CD4-positive, alpha-beta T cell (primary cell): Measurements from ENCODE around the gene PRDX1. TPM values are rescaled to one million over a fixed set of nuclear protein-coding genes. Genes with fewer than 3 reads are reported as not detected.

Source experiments
- ATAC-seq: fragments of 200-7000 bp; cut with Tn5 transposase; one replicate; pipeline ENCODE4 v1.10.0; 2022; ENCODE audit warnings: mild to moderate bottlenecking; ENCODE audit not compliant: poor library complexity
- CTCF ChIA-PET: fragments of 350-600 bp; sonication (Branson Sonifier 250); formaldehyde crosslinking; loops from one replicate; lab custom pipeline; 2021; ENCODE audit warnings: antibody characterized with exemption, inconsistent platforms; lab: Charles Lee
- POLR2A ChIA-PET: fragments of 350-600 bp; sonication (Branson Sonifier 250); formaldehyde crosslinking; loops from one replicate; lab custom pipeline; 2021; ENCODE audit warnings: antibody characterized with exemption, inconsistent platforms; lab: Charles Lee
- DNase-seq, 14 experiments: peaks; one replicate each; pipeline ENCODE4 v3.0.0-alpha.2; 2013 to 2020; ENCODE audit warnings: mixed read lengths in 2 of 14
- H3K27ac ChIP-seq, 2 donors: one replicate each; pipeline versions ENCODE4 v1.5.1 to v1.7.0; 2013; ENCODE audit warnings: low read length in 2 of 2, low read depth in 1 of 2, mild to moderate bottlenecking in 1 of 2
- H3K27me3 ChIP-seq, 2 experiments: 1 replicate in 1 of 2; 2 replicates in 1 of 2; pipeline versions ENCODE4 v1.6.1 to v1.7.0; 2013; ENCODE audit warnings: low read length in 2 of 2, control low read depth in 1 of 2, mild to moderate bottlenecking in 1 of 2, moderate library complexity in 1 of 2; ENCODE audit not compliant: insufficient read depth in 2 of 2, control insufficient read depth in 1 of 2
- H3K36me3 ChIP-seq: one replicate; pipeline ENCODE4 v1.6.1; 2013; ENCODE audit warnings: low read length, control low read depth; ENCODE audit not compliant: insufficient read depth
- H3K4me1 ChIP-seq: one replicate; pipeline ENCODE4 v1.6.1; 2013; ENCODE audit warnings: low read length, control low read depth; ENCODE audit not compliant: insufficient read depth
- H3K4me3 ChIP-seq: one replicate; pipeline ENCODE4 v1.5.1; 2013; ENCODE audit warnings: mild to moderate bottlenecking, low read length, moderate library complexity
- H3K9me3 ChIP-seq, 2 experiments: 1 replicate in 1 of 2; 2 replicates in 1 of 2; pipeline versions ENCODE4 v1.6.1 to v1.7.0; 2013; ENCODE audit warnings: low read length in 2 of 2, mild to moderate bottlenecking in 2 of 2, control low read depth in 1 of 2, moderate library complexity in 1 of 2; ENCODE audit not compliant: control insufficient read depth in 1 of 2, insufficient read depth in 1 of 2
- H3K27ac Mint-ChIP-seq: one replicate; pipeline ENCODE4 v1.8.0; 2020; ENCODE audit warnings: mixed read lengths
- H3K27me3 Mint-ChIP-seq: one replicate; pipeline ENCODE4 v1.8.0; 2021; ENCODE audit warnings: mixed read lengths
- H3K36me3 Mint-ChIP-seq: one replicate; pipeline ENCODE4 v1.8.0; 2021; ENCODE audit warnings: low read depth, mixed read lengths
- H3K4me1 Mint-ChIP-seq: one replicate; pipeline ENCODE4 v1.8.0; 2021; ENCODE audit warnings: low read depth, mixed read lengths
- H3K4me3 Mint-ChIP-seq: one replicate; pipeline ENCODE4 v1.8.0; 2020; ENCODE audit warnings: mild to moderate bottlenecking, mixed read lengths
- H3K9me3 Mint-ChIP-seq: one replicate; pipeline ENCODE4 v1.8.0; 2020; ENCODE audit warnings: mixed read lengths
- intact Hi-C, 2 experiments: fragments of 100-400 bp; cut with DNase I in 1 of 2; cut with micrococcal nuclease in 1 of 2; formaldehyde crosslinking; loops; one replicate each; pipeline versions ENCODE4 v1.15.1 to v1.9.0; 2023 to 2025; cut with DNase I, micrococcal nuclease
- total RNA-seq, 174 experiments: library from RNA in 2 of 174; stranded (reverse) in 2 of 174; gene quantifications; one replicate each; pipeline ENCODE4 v1.2.3 and lab custom pipeline; 2021 to 2026
- TF ChIP-seq, protein P1 (sequence below): fragments of 200-600 bp; IDR thresholded peaks from one replicate; pipeline ENCODE4 v1.8.0; 2022; ENCODE audit warnings: antibody characterized with exemption, mild to moderate bottlenecking

The PRDX1 gene
- total RNA-seq, 2 experiments from 2014 or later, result 18.1 to 24.1 TPM

GRCh38 chr1:45536886-45537285, 15.2 kb upstream of the PRDX1 start:
- Mint-ChIP-seq H3K9me3 (no peaks in the 10 kb centered on the region), H3K4me1 (no peaks in the 10 kb centered on the region), H3K36me3 (no peaks in the 10 kb centered on the region), H3K4me3 (no peak overlapping the region), H3K27ac (no peak overlapping the region), H3K27me3 (no peaks in the 10 kb centered on the region)
- Histone ChIP-seq H3K9me3 (no peaks in the 10 kb centered on the region), H3K4me3 (no peak overlapping the region), H3K27ac (no peak overlapping the region), H3K4me1 (no peaks in the 10 kb centered on the region), H3K36me3 (no peaks in the 10 kb centered on the region), H3K27me3 (no peaks in the 10 kb centered on the region)
- ATAC-seq (no peak), DNase-seq (no peak)
- intact Hi-C loops, result no loop called here
- TF ChIP-seq, protein P1, sequence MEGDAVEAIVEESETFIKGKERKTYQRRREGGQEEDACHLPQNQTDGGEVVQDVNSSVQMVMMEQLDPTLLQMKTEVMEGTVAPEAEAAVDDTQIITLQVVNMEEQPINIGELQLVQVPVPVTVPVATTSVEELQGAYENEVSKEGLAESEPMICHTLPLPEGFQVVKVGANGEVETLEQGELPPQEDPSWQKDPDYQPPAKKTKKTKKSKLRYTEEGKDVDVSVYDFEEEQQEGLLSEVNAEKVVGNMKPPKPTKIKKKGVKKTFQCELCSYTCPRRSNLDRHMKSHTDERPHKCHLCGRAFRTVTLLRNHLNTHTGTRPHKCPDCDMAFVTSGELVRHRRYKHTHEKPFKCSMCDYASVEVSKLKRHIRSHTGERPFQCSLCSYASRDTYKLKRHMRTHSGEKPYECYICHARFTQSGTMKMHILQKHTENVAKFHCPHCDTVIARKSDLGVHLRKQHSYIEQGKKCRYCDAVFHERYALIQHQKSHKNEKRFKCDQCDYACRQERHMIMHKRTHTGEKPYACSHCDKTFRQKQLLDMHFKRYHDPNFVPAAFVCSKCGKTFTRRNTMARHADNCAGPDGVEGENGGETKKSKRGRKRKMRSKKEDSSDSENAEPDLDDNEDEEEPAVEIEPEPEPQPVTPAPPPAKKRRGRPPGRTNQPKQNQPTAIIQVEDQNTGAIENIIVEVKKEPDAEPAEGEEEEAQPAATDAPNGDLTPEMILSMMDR, result no peak
- ChIA-PET POLR2A (interaction anchor here (1.7 kb wide), 1 partner anchor 15 kb away, joined by 5 read pairs; the partner anchor contains the start of gene PRDX1), CTCF (no interaction called here)

GRCh38 chr1:45535988-45536766, 14.5 kb upstream of the PRDX1 start:
- DNase-seq (no peak), ATAC-seq (no peak)
- POLR2A ChIA-PET, result interaction anchor here (1.7 kb wide), 1 partner anchor 14 kb away, joined by 5 read pairs; the partner anchor contains the start of gene PRDX1
- no peaks in the 10 kb centered on the region for H3K9me3 ChIP-seq
- intact Hi-C loops, result no loop called here
- no peak overlapping the region for H3K4me3 Mint-ChIP-seq
- TF ChIP-seq, protein P1, result no peak
- H3K36me3 Mint-ChIP-seq, result no peaks in the 10 kb centered on the region
- no peak overlapping the region for H3K27ac ChIP-seq
- no peak overlapping the region for H3K4me3 ChIP-seq
- no peaks in the 10 kb centered on the region for H3K27me3 ChIP-seq
- H3K36me3 ChIP-seq, result no peaks in the 10 kb centered on the region
- H3K4me1 ChIP-seq, result no peaks in the 10 kb centered on the region
- H3K4me1 Mint-ChIP-seq, result no peaks in the 10 kb centered on the region
- CTCF ChIA-PET, result no interaction called here
- H3K27me3 Mint-ChIP-seq, result no peaks in the 10 kb centered on the region
- H3K9me3 Mint-ChIP-seq, result no peaks in the 10 kb centered on the region
- no peak overlapping the region for H3K27ac Mint-ChIP-seq

GRCh38 chr1:45531873-45532272, 10.2 kb upstream of the PRDX1 start:
- CTCF ChIA-PET, result interaction anchor here (0.7 kb wide), 1 partner anchor 14 kb away, joined by 3 read pairs; no protein-coding TSS in a partner anchor
- Mint-ChIP-seq H3K27ac (no peak overlapping the region), H3K4me1 (no peaks in the 10 kb centered on the region), H3K4me3 (no peak overlapping the region), H3K9me3 (no peaks in the 10 kb centered on the region), H3K36me3 (no peaks in the 10 kb centered on the region), H3K27me3 (no peaks in the 10 kb centered on the region)
- intact Hi-C loops, result no loop called here
- Histone ChIP-seq H3K4me3 (no peak overlapping the region), H3K36me3 (no peaks in the 10 kb centered on the region), H3K4me1 (no peaks in the 10 kb centered on the region), H3K27me3 (no peaks in the 10 kb centered on the region), H3K9me3 (no peaks in the 10 kb centered on the region), H3K27ac (no peak overlapping the region)
- POLR2A ChIA-PET, result no interaction called here
- no peak for DNase-seq
- TF ChIP-seq, protein P1, result no peak
- no peak for ATAC-seq
